Glutamatergic neuron (in vitro differentiated cells): Measurements from ENCODE around the gene SH2D3C. TPM values are rescaled to one million over a fixed set of nuclear protein-coding genes. Genes with fewer than 3 reads are reported as not detected.

Experiments used
- DNase-seq: peaks from one replicate; pipeline ENCODE4 v3.0.0; 2022
- H3K27ac Mint-ChIP-seq: one replicate; pipeline ENCODE4 v1.8.0; 2020; ENCODE audit warnings: mild to moderate bottlenecking, mixed read lengths, inconsistent platforms; ENCODE audit not compliant: unreplicated experiment
- H3K27me3 Mint-ChIP-seq: one replicate; pipeline ENCODE4 v1.8.0; 2020; ENCODE audit warnings: mild to moderate bottlenecking, moderate library complexity, mixed read lengths, inconsistent platforms; ENCODE audit not compliant: unreplicated experiment
- H3K36me3 Mint-ChIP-seq: one replicate; pipeline ENCODE4 v1.8.0; 2020; ENCODE audit warnings: mild to moderate bottlenecking, mixed read lengths, inconsistent platforms; ENCODE audit not compliant: unreplicated experiment
- H3K4me1 Mint-ChIP-seq: one replicate; pipeline ENCODE4 v1.8.0; 2020; ENCODE audit warnings: mild to moderate bottlenecking, low read depth, mixed read lengths, inconsistent platforms; ENCODE audit not compliant: unreplicated experiment
- H3K4me3 Mint-ChIP-seq: one replicate; pipeline ENCODE4 v1.8.0; 2020; ENCODE audit warnings: mild to moderate bottlenecking, mixed read lengths, inconsistent platforms; ENCODE audit not compliant: unreplicated experiment
- H3K9me3 Mint-ChIP-seq: one replicate; pipeline ENCODE4 v1.8.0; 2020; ENCODE audit warnings: mild to moderate bottlenecking, moderate library complexity, mixed read lengths, inconsistent platforms; ENCODE audit not compliant: unreplicated experiment
- total RNA-seq: library from RNA; stranded (reverse); fragmentation: NEBNext Ultra II Directional; extraction: Animal tissue kit (Norgen Biotek cat#: 25700); gene quantifications from one replicate; pipeline ENCODE4 v1.2.1, GENCODE V29; 2021; ENCODE audit not compliant: unreplicated experiment
- TF ChIP-seq, protein P1 (sequence below): fragments of 200-600 bp; sonication (generic); IDR thresholded peaks from one replicate; pipeline ENCODE4 v1.5.0; 2021; ENCODE audit not compliant: partially characterized antibody, unreplicated experiment

SH2D3C gene
- total RNA-seq, 1 donor from 2014 or later, result 71.7 TPM

DNA sequence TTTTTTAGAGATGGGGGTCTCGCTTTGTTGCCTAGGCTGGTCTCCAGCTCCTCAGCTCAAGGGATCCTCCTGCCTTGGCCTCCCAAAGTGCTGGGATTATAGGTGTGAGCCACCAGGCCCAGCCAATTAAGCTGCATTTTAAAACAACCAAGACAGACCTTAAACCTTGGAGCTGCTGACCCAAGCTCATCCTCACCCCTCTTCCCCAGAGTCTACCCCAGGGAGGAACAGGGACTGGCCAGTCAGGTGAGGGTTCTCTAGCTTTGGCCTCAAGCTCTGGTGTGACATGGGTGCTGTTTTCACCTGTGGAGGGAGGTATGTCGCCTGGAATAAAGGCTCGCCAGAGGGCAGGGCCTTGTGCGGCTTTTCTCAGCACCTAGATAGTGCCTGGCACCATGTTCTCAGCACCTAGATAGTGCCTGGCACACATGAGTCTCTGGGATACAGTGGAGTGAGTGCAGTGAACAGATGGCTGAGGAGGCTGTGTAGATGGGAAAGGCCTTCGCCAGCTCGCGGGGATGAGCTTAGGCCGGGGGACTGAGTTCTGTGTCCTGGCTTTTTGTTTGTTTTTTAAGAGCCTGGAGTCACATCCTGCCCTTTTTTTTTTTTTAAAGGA is 14.7 kb upstream of the SH2D3C start:
- H3K27ac Mint-ChIP-seq, result peak overlapping the region; percentile 73
- H3K27me3 Mint-ChIP-seq, result peaks cover 1% of the 10 kb centered on the region
- no peaks in the 10 kb centered on the region for H3K36me3 Mint-ChIP-seq
- peaks cover 7% of the 10 kb centered on the region for H3K9me3 Mint-ChIP-seq
- peaks cover 5% of the 10 kb centered on the region for H3K4me1 Mint-ChIP-seq
- TF ChIP-seq, protein P1, sequence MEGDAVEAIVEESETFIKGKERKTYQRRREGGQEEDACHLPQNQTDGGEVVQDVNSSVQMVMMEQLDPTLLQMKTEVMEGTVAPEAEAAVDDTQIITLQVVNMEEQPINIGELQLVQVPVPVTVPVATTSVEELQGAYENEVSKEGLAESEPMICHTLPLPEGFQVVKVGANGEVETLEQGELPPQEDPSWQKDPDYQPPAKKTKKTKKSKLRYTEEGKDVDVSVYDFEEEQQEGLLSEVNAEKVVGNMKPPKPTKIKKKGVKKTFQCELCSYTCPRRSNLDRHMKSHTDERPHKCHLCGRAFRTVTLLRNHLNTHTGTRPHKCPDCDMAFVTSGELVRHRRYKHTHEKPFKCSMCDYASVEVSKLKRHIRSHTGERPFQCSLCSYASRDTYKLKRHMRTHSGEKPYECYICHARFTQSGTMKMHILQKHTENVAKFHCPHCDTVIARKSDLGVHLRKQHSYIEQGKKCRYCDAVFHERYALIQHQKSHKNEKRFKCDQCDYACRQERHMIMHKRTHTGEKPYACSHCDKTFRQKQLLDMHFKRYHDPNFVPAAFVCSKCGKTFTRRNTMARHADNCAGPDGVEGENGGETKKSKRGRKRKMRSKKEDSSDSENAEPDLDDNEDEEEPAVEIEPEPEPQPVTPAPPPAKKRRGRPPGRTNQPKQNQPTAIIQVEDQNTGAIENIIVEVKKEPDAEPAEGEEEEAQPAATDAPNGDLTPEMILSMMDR, result no peak
- DNase-seq, result no peak
- H3K4me3 Mint-ChIP-seq, result no peak overlapping the region

DNA sequence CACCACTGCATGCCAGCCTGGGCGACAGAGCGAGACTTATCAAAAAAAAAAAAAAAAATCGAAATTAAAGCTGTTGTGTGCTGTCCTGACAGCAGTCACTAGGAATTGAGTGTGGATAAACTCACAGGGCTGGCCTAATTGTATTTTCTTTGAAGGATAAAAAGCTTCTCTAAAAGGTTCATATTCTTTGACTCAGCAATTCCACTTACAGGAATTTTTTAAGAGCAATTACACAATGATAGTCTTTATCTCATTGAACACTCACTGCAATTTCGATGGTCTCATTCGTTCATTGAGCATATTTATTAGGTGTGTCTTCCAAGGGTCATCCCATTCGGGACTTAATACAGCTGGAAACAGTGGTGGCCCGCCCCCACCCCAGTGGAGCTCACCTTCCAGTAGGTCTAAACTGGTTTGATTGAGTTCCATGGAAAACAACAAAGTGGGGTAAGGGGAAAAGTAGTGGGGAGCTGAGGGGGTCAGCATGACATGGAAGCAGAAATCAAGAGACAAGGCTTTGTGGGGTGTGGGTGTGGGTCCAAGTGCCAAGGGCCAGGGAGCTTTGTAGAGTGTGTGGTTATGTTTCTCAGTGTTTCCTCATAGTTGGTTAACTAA is 14.1 kb upstream of the SH2D3C start:
- Mint-ChIP-seq H3K27ac (peak overlapping the region; percentile 64), H3K4me1 (peaks cover 5% of the 10 kb centered on the region), H3K27me3 (peaks cover 1% of the 10 kb centered on the region), H3K4me3 (no peak overlapping the region), H3K36me3 (no peaks in the 10 kb centered on the region), H3K9me3 (peaks cover 7% of the 10 kb centered on the region)
- no peak for DNase-seq
- TF ChIP-seq, protein P1, result no peak

DNA sequence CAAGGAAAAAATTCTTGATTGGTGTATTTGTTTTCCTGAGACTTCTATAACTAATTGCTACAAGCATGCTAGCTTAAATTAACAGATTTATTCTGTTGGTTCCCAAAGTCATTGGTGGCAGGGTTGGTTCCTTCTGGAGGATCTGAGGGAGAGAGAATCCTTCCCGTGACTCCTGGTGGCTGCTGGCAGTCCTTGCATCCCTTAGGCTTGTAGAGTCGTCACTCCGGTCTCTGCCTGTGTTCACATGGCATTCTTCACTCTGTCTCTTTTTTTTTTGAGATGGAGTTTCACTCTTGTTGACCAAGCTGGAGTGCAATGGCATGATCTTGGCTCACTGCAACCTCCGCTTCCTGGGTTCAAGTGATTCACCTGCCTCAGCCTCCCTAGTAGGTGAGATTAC is 12.6 kb upstream of the SH2D3C start:
- Mint-ChIP-seq H3K36me3 (no peaks in the 10 kb centered on the region), H3K4me3 (no peak overlapping the region), H3K27ac (no peak overlapping the region), H3K4me1 (peaks cover 5% of the 10 kb centered on the region), H3K27me3 (peaks cover 5% of the 10 kb centered on the region), H3K9me3 (peaks cover 10% of the 10 kb centered on the region)
- TF ChIP-seq, protein P1, result no peak
- DNase-seq, result no peak

DNA sequence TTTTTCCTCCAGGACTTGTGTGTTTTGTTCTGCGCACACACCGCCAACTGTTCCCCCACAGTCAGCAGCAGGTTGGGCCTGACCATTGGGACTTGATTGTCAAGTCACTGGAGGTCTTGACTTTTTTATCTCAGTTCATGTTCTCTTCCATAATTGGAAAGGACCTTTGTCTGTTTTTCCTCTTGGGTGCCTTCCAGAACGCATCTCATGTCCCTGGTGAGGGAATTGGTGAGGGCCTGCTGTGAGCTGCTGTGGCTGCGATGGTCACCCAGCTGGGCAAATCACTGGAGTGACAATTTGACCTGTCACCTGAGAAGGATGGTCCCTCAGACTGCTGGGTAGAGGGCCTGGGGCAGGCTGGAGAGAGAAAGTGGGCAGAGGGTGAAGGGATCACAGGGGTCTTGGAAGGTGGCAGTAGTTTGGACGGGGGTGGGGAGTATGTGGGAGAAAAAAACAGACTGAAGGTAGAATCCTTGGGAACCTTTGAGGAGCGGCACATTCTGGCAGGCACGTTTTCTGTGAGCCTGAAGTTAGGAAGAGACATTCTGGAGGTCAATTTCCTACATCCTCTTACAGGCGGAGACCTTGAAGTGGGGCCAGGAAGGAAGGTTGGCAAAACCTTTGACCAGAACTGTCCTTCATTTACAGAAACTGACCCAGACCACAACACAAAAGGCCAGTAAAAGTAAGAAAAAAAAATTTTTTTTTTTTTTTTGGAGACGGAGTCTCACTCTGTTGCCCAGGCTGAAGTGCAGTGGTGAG is 11.8 kb upstream of the SH2D3C start:
- TF ChIP-seq, protein P1, result no peak
- Mint-ChIP-seq H3K27me3 (peaks cover 5% of the 10 kb centered on the region), H3K4me1 (peaks cover 5% of the 10 kb centered on the region), H3K36me3 (no peaks in the 10 kb centered on the region), H3K4me3 (no peak overlapping the region), H3K27ac (peak overlapping the region; percentile 38), H3K9me3 (peaks cover 10% of the 10 kb centered on the region)
- no peak for DNase-seq

DNA sequence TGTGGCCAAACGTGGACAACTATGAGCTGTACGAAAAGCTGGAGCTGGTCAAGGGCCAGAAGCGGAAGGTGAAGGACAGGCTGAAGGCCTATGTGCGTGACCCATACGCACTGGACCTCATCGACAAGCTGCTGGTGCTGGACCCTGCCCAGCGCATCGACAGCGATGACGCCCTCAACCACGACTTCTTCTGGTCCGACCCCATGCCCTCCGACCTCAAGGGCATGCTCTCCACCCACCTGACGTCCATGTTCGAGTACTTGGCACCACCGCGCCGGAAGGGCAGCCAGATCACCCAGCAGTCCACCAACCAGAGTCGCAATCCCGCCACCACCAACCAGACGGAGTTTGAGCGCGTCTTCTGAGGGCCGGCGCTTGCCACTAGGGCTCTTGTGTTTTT is 10.7 kb upstream of the SH2D3C start:
- H3K27me3 Mint-ChIP-seq, result peaks cover 5% of the 10 kb centered on the region
- H3K4me3 Mint-ChIP-seq, result no peak overlapping the region
- H3K9me3 Mint-ChIP-seq, result peaks cover 13% of the 10 kb centered on the region
- no peak for DNase-seq
- TF ChIP-seq, protein P1, result no peak
- H3K27ac Mint-ChIP-seq, result no peak overlapping the region
- no peaks in the 10 kb centered on the region for H3K36me3 Mint-ChIP-seq
- peaks cover 7% of the 10 kb centered on the region for H3K4me1 Mint-ChIP-seq
